HepG2 (cell line): ENCODE measurements around the gene RAB8A. TPM values are rescaled to one million over a fixed set of nuclear protein-coding genes. Genes with fewer than 3 reads are reported as not detected.

Source experiments
- ATAC-seq: fragments of 200-7000 bp; cut with Tn5 transposase; 3 replicates; pipeline ENCODE4 v1.9.1; 2020; ENCODE audit warnings: mild to moderate bottlenecking, moderate library complexity
- BruUV-seq: library from RNA; stranded (reverse); fragments of 400-500 nt; replicated peaks from 2 replicates; lab custom pipeline; 2021; lab: Mats Ljungman, UMichigan
- CTCF ChIA-PET: fragments of 300-600 bp; formaldehyde crosslinking; extraction: SDS; loops from one replicate; lab custom pipeline; 2021; ENCODE audit warnings: low total read pairs, inconsistent platforms, low intra/inter-chr PET ratio; lab: Yijun Ruan, JAX
- POLR2A ChIA-PET: fragments of 350-600 bp; sonication (Branson Sonifier 250); formaldehyde crosslinking; loops from one replicate; lab custom pipeline; 2020; ENCODE audit warnings: antibody characterized with exemption, inconsistent platforms; lab: Yijun Ruan, JAX
- DNase-seq: peaks from one replicate; pipeline ENCODE4 v3.0.0-alpha.2; 2015; ENCODE audit warnings: low spot score
- FAIRE-seq: peaks from 3 replicates; lab custom pipeline; 2011; peaks lifted over from hg19 to GRCh38; lab: Jason Lieb, UNC
- H2AFZ ChIP-seq: one replicate; pipeline ENCODE4 v1.6.1; 2011; ENCODE audit warnings: low read length, inconsistent platforms
- H3K27ac ChIP-seq: fragments of 300-600 bp; 3 replicates; pipeline ENCODE4 v1.8.0; 2011; ENCODE audit warnings: mixed run types, mild to moderate bottlenecking, mixed read lengths, low read length, inconsistent platforms; ENCODE audit not compliant: insufficient read depth; ENCODE audit errors: extremely low read length
- H3K27me3 ChIP-seq, 2 experiments: fragments of 200-600 bp in 1 of 2; 2 replicates in 1 of 2; 3 replicates in 1 of 2; pipeline versions ENCODE4 v1.6.0 to v1.8.0; 2011; ENCODE audit warnings: low read length in 2 of 2, mild to moderate bottlenecking in 2 of 2, moderate library complexity in 2 of 2, inconsistent platforms in 1 of 2; ENCODE audit not compliant: insufficient read depth in 2 of 2, control insufficient read depth in 1 of 2
- H3K36me3 ChIP-seq, 2 experiments: fragments of 200-600 bp in 1 of 2; replicated peaks in 1 of 2; 2 replicates in 1 of 2; 3 replicates in 1 of 2; pipeline versions ENCODE4 v1.5.1 to v1.8.0; 2011; ENCODE audit warnings: low read length in 2 of 2, inconsistent platforms in 1 of 2; ENCODE audit not compliant: insufficient read depth in 2 of 2, control insufficient read depth in 1 of 2
- H3K4me1 ChIP-seq: 2 replicates; pipeline ENCODE4 v1.5.1; 2012; ENCODE audit warnings: low read length, inconsistent platforms; ENCODE audit not compliant: insufficient read depth
- H3K4me2 ChIP-seq: 2 replicates; pipeline ENCODE4 v1.6.0; 2011; ENCODE audit warnings: low read depth, low read length, inconsistent platforms
- H3K4me3 ChIP-seq, 3 experiments: fragments of 200-600 bp in 1 of 3; sonication (generic), shearing (Covaris generic) in 1 of 3; replicated peaks in 1 of 3; 2 replicates each; pipeline ENCODE4 v1.5.1; 2011 to 2016; ENCODE audit warnings: low read length in 3 of 3, inconsistent platforms in 2 of 3, low read depth in 2 of 3, mild to moderate bottlenecking in 2 of 3, control low read depth in 1 of 3, mixed read lengths in 1 of 3; ENCODE audit not compliant: insufficient read depth in 1 of 3
- H3K79me2 ChIP-seq: one replicate; pipeline ENCODE4 v1.6.1; 2011; ENCODE audit warnings: low read length, inconsistent platforms; ENCODE audit not compliant: insufficient read depth
- H3K9ac ChIP-seq: 2 replicates; pipeline ENCODE4 v1.6.0; 2011; ENCODE audit warnings: mild to moderate bottlenecking, low read depth, low read length, inconsistent platforms; ENCODE audit not compliant: insufficient read depth
- H3K9me3 ChIP-seq: 2 replicates; pipeline ENCODE4 v1.5.1; 2012; ENCODE audit warnings: mild to moderate bottlenecking, low read length
- H4K20me1 ChIP-seq: 2 replicates; pipeline ENCODE4 v1.6.0; 2011; ENCODE audit warnings: inconsistent platforms, mild to moderate bottlenecking, low read length, moderate library complexity; ENCODE audit not compliant: insufficient read depth
- CCAR2 ChIP-seq: fragments of 200-400 bp; formaldehyde crosslinking; optimal IDR thresholded peaks from 2 replicates; pipeline ENCODE3; 2018; ENCODE audit warnings: low read depth, mild to moderate bottlenecking, low read length, moderate library complexity
- HNRNPUL1 ChIP-seq: fragments of 200-400 bp; formaldehyde crosslinking; IDR thresholded peaks from 2 replicates; pipeline ENCODE4 v1.6.1; 2017; ENCODE audit warnings: low read depth, mild to moderate bottlenecking, low read length, moderate library complexity
- ISX ChIP-seq: sonication (generic); formaldehyde crosslinking; conservative IDR thresholded peaks from 2 replicates; pipeline ENCODE4 v1.5.0; 2020; ENCODE audit warnings: missing genetic modification reagents
- NR2F6 ChIP-seq, 2 experiments: IDR thresholded peaks; 2 replicates each; pipeline ENCODE4 v1.6.1; 2016; ENCODE audit warnings: antibody characterized with exemption in 1 of 2, mild to moderate bottlenecking in 1 of 2
- PAWR ChIP-seq: sonication (generic); formaldehyde crosslinking; IDR thresholded peaks from 2 replicates; pipeline ENCODE4 v1.4.0; 2020; ENCODE audit warnings: missing genetic modification reagents, mild to moderate bottlenecking, borderline replicate concordance
- PPARG ChIP-seq: conservative IDR thresholded peaks from 2 replicates; pipeline ENCODE4 v1.6.1; 2016; ENCODE audit warnings: missing biosample characterization, missing genetic modification reagents
- RAD21 ChIP-seq: fragments of 450-650 bp; formaldehyde crosslinking; IDR thresholded peaks from 2 replicates; pipeline ENCODE4 v1.5.0; 2020; ENCODE audit warnings: mild to moderate bottlenecking
- SUZ12 ChIP-seq: fragments of 150-350 bp; IDR thresholded peaks from 2 replicates; pipeline ENCODE4 v1.6.1; 2014; ENCODE audit warnings: low read depth, low read length
- TCF7L2 ChIP-seq: IDR thresholded peaks from 2 replicates; pipeline ENCODE4 v1.6.1; 2011; ENCODE audit warnings: mild to moderate bottlenecking, low read depth, low read length, moderate library complexity
- U2AF1 ChIP-seq: fragments of 200-400 bp; formaldehyde crosslinking; optimal IDR thresholded peaks from 2 replicates; pipeline ENCODE3; 2017; ENCODE audit warnings: mild to moderate bottlenecking, low read depth, low read length
- U2AF2 ChIP-seq: fragments of 200-400 bp; formaldehyde crosslinking; IDR thresholded peaks from 2 replicates; pipeline ENCODE4 v1.6.1; 2017; ENCODE audit warnings: low read depth, mild to moderate bottlenecking, low read length
- ZFP1 ChIP-seq: IDR thresholded peaks from 2 replicates; pipeline ENCODE4 v1.6.1; 2016
- ZNF614 ChIP-seq: IDR thresholded peaks from 2 replicates; pipeline ENCODE4 v1.6.1; 2018; ENCODE audit warnings: missing biosample characterization, missing genetic modification reagents, inconsistent platforms, borderline replicate concordance
- ZNF644 ChIP-seq: IDR thresholded peaks from 2 replicates; pipeline ENCODE4 v1.6.1; 2016; ENCODE audit warnings: low read depth
- WGBS: methylation state at CpG from one replicate; pipeline ENCODE4 v1.1.6; 2017; ENCODE audit warnings: low lambda C conversion rate; 5-methylcytosine and 5-hydroxymethylcytosine counted together
- in situ Hi-C: cut with HindIII; loops from 2 replicates; pipeline ENCODE4 v1.10.0; 2017; ENCODE audit warnings: low pct_unique_long_range_greater_than_20kb; ENCODE audit not compliant: extremely low pct_ligation_motif_present
- intact Hi-C: fragments of 100-400 bp; cut with micrococcal nuclease; formaldehyde crosslinking; loops from one replicate; pipeline ENCODE4 v1.10.0; 2022; ENCODE audit not compliant: unreplicated experiment
- polyA plus RNA-seq, 8 experiments: library from polyadenylated mRNA; depleted of rRNA in 3 of 8; stranded (reverse) in 7 of 8; unstranded in 1 of 8; fragments of >200 nt; fragmentation: Illumina TruSeq in 4 of 8; extraction: Trizol in 4 of 8; gene quantifications; 2 replicates each; pipeline versions ENCODE4 v1.2.1 to v1.2.3, GENCODE V29; 2011 to 2016; ENCODE audit warnings: low read depth in 4 of 8, missing spikeins in 1 of 8, mixed read lengths in 1 of 8; ENCODE audit not compliant: insufficient read depth in 1 of 8
- total RNA-seq, 5 experiments: library from RNA; depleted of rRNA; stranded (reverse); fragments of >200 nt; fragmentation: Illumina TruSeq; extraction: Trizol; gene quantifications; 2 replicates each; pipeline ENCODE4 v1.2.3, GENCODE V29; 2016; ENCODE audit warnings: low read depth in 1 of 5
- TF ChIP-seq, protein P1 (sequence below): sonication (generic); formaldehyde crosslinking; IDR thresholded peaks from 2 replicates; pipeline ENCODE4 v1.4.0; 2020; ENCODE audit warnings: mild to moderate bottlenecking, low read depth, missing genetic modification reagents
- TF ChIP-seq, protein P2 (sequence below): sonication (generic); formaldehyde crosslinking; IDR thresholded peaks from 2 replicates; pipeline ENCODE4 v1.5.0; 2020; ENCODE audit warnings: missing genetic modification reagents, mild to moderate bottlenecking, borderline replicate concordance
- TF ChIP-seq, protein P3 (sequence below): sonication (generic); formaldehyde crosslinking; IDR thresholded peaks from 2 replicates; pipeline ENCODE4 v1.8.1; 2023; ENCODE audit warnings: mild to moderate bottlenecking, moderate library complexity, missing genetic modification reagents
- TF ChIP-seq, protein P4 (sequence below): sonication (generic); formaldehyde crosslinking; IDR thresholded peaks from 2 replicates; pipeline ENCODE4 v1.4.0; 2020; ENCODE audit warnings: missing genetic modification reagents, mild to moderate bottlenecking, borderline replicate concordance

RAB8A gene
- total and polyA plus RNA-seq, 2 of the 13 experiments (the other 11 are each of a cell fraction or from before 2014, with no cell fraction given), result 36.7 to 45.0 TPM

DNA sequence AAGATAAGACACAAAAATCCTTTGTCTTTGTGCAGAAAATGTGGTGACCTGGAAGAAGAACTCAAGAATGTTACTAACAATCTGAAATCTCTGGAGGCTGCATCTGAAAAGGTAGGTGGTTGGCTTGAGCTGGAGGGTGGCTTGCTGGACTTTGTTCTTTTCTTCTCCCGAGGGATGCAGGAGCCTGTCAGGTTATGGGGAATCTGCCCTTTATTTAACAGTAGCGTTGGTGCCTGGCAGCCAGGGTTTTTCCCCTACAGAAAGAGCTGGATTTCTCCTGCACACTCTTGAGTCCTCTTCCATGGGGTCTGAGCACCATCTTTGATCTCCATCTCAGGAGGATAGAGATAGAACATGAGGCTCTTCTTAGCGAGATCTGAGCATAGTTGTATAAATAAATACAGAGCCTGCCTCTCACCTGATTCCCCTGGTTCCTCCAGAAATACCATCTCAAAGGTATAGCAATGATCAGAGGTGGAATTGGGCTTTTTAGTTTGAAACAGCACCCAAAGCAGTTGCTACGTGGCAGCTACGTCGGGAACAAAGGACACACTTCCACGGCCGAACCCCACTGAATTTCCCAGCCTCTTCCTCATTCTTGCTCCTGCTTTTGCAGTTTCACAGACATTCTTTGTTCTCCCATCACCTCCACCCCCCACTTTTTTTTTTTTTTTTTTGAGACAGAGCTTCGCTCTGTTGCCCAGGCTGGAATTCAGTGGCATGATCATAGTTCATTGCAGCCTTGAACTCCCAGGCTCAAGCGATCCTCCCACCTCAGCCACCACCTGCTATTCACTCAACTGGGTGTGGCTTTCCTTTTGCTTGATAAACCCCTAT lies 22.5 kb upstream of the RAB8A start:
- peak overlapping the region; percentile 76 for H3K9ac ChIP-seq
- H3K79me2 ChIP-seq, result peaks cover 1% of the 10 kb centered on the region
- H3K4me3 ChIP-seq, result 0 out of 6 replicates have a peak overlapping the region, but pooled peaks of 1 of the 3 experiments have one; percentile 5
- DNase-seq (peak; percentile 90), ATAC-seq (peak; percentile 38), FAIRE-seq (peak; percentile 88)
- in situ Hi-C loops, result no loop called here
- H3K4me2 ChIP-seq, result peak overlapping the region; percentile 64
- TSS peak; percentile 95 for BruUV-seq
- 10% methylated on average over 9 of the region's 10 CpGs for WGBS
- H3K27me3 ChIP-seq, result no peaks in the 10 kb centered on the region
- H3K36me3 ChIP-seq, result peaks cover 19 to 60% of the 10 kb centered on the region in 2 experiments
- CTCF ChIA-PET, result no interaction called here
- no peaks in the 10 kb centered on the region for H3K9me3 ChIP-seq
- peaks cover 98% of the 10 kb centered on the region for H3K4me1 ChIP-seq
- POLR2A ChIA-PET, result interaction anchor here (0.6 to 6.1 kb wide), 10 partner anchors 9 to 106 kb away, joined by 3 to 66 read pairs (median 4); partner anchors contain the start of genes FAM32A, RAB8A and TPM4
- no peaks in the 10 kb centered on the region for H4K20me1 ChIP-seq
- H3K27ac ChIP-seq, result peak overlapping the region; percentile 97
- intact Hi-C loops, result loop anchor here (1.0 kb wide), 1 partner anchor 13 kb away; the partner anchor contains the start of gene TPM4
- H2AFZ ChIP-seq, result no peak overlapping the region
- TF ChIP-seq, protein P1, sequence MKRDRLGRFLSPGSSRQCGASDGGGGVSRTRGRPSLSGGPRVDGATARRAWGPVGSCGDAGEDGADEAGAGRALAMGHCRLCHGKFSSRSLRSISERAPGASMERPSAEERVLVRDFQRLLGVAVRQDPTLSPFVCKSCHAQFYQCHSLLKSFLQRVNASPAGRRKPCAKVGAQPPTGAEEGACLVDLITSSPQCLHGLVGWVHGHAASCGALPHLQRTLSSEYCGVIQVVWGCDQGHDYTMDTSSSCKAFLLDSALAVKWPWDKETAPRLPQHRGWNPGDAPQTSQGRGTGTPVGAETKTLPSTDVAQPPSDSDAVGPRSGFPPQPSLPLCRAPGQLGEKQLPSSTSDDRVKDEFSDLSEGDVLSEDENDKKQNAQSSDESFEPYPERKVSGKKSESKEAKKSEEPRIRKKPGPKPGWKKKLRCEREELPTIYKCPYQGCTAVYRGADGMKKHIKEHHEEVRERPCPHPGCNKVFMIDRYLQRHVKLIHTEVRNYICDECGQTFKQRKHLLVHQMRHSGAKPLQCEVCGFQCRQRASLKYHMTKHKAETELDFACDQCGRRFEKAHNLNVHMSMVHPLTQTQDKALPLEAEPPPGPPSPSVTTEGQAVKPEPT (CRISPR knock-in tag), result no peak
- TF ChIP-seq ISX (CRISPR knock-in tag) (no peak), HNRNPUL1 (no peak), PPARG (CRISPR knock-in tag) (0 out of 2 replicates have a peak, but pooled peaks have one; percentile 35), SUZ12 (no peak), TCF7L2 (no peak), ZNF614 (CRISPR knock-in tag) (no peak), U2AF2 (no peak), NR2F6 (IDR thresholded peaks at IDR 0.05) (no peak), NR2F6 (CRISPR knock-in tag; IDR thresholded peaks at IDR 0.05) (peak; percentile 63; the same call in 1 of the 2 replicates), ZNF644 (CRISPR knock-in tag) (no peak), ZFP1 (CRISPR knock-in tag) (no peak), CCAR2 (no peak), RAD21 (no peak), PAWR (no peak), U2AF1 (no peak)
- TF ChIP-seq, protein P2, sequence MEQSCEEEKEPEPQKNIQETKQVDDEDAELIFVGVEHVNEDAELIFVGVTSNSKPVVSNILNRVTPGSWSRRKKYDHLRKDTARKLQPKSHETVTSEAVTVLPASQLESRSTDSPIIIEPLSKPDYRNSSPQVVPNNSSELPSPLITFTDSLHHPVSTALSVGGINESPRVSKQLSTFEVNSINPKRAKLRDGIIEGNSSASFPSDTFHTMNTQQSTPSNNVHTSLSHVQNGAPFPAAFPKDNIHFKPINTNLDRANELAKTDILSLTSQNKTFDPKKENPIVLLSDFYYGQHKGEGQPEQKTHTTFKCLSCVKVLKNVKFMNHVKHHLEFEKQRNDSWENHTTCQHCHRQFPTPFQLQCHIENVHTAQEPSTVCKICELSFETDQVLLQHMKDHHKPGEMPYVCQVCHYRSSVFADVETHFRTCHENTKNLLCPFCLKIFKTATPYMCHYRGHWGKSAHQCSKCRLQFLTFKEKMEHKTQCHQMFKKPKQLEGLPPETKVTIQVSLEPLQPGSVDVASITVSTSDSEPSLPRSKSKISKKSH (CRISPR knock-in tag), result no peak
- TF ChIP-seq, protein P3, sequence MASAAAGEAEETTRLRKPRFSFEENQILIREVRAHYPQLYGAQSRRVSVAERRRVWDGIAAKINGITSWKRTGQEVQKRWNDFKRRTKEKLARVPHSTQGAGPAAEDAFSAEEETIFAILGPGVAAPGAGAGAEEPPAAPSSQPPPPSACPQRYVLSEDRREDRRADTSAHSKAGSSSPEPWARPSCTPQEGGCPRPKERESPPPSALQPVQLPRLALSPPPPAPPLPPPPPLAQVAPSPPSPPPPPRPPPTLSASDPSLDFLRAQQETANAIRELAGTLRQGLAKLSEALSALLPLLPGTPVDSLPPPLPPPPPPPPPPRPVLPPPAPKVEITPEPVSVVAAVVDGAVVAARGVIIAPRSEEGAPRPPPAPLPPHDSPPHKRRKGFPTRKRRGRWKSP (CRISPR knock-in tag), result no peak
- TF ChIP-seq, protein P4, sequence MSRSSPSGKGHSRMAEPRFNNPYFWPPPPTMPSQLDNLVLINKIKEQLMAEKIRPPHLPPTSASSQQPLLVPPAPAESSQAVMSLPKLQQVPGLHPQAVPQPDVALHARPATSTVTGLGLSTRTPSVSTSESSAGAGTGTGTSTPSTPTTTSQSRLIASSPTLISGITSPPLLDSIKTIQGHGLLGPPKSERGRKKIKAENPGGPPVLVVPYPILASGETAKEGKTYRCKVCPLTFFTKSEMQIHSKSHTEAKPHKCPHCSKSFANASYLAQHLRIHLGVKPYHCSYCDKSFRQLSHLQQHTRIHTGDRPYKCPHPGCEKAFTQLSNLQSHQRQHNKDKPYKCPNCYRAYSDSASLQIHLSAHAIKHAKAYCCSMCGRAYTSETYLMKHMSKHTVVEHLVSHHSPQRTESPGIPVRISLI (CRISPR knock-in tag), result peak; percentile 96
